SK-N-SH (cell line): ENCODE data around the gene TTC9B.

Experiments
- MAX ChIP-seq: IDR thresholded peaks from 2 replicates; pipeline ENCODE4 v1.4.0; 2012; ENCODE audit warnings: low read depth
- RFX5 ChIP-seq: IDR thresholded peaks from 2 replicates; pipeline ENCODE4 v1.6.1; 2012; ENCODE audit warnings: mild to moderate bottlenecking, improper control_type of control experiment, low read length

GRCh38 chr19:40256512-40256911, 38.3 kb upstream of the TTC9B start:
- TF ChIP-seq MAX: no peak
- no peak for TF ChIP-seq RFX5
